Activated CD8-positive, alpha-beta T cell treated with anti-CD3 and anti-CD28 coated beads for 36 hours (primary cell): ENCODE results near the gene AGAP1. TPM values are rescaled to one million over a fixed set of nuclear protein-coding genes. Genes with fewer than 3 reads are reported as not detected.

ENCODE experiments used
- ATAC-seq: fragments of 200-7000 bp; cut with Tn5 transposase; one replicate; pipeline ENCODE4 v1.10.0; 2021; ENCODE audit warnings: mild to moderate bottlenecking, moderate library complexity
- CTCF ChIA-PET: fragments of 350-600 bp; sonication (Branson Sonifier 250); formaldehyde crosslinking; loops from one replicate; lab custom pipeline; 2021; ENCODE audit warnings: antibody characterized with exemption; lab: Charles Lee
- POLR2A ChIA-PET: fragments of 350-600 bp; sonication (Branson Sonifier 250); formaldehyde crosslinking; loops from one replicate; lab custom pipeline; 2021; ENCODE audit warnings: antibody characterized with exemption; lab: Charles Lee
- DNase-seq: peaks from one replicate; pipeline ENCODE4 v3.0.0-alpha.2; 2020
- H3K27ac Mint-ChIP-seq: one replicate; pipeline ENCODE4 v1.8.0; 2021; ENCODE audit warnings: mild to moderate bottlenecking, mixed read lengths
- H3K27me3 Mint-ChIP-seq: one replicate; pipeline ENCODE4 v1.8.0; 2021; ENCODE audit warnings: mixed read lengths
- H3K36me3 Mint-ChIP-seq: one replicate; pipeline ENCODE4 v1.8.0; 2021; ENCODE audit warnings: low read depth, mixed read lengths
- H3K4me1 Mint-ChIP-seq: one replicate; pipeline ENCODE4 v1.8.0; 2021; ENCODE audit warnings: low read depth, mixed read lengths
- H3K4me3 Mint-ChIP-seq: one replicate; pipeline ENCODE4 v1.8.0; 2021; ENCODE audit warnings: mild to moderate bottlenecking, moderate library complexity, mixed read lengths
- H3K9me3 Mint-ChIP-seq: one replicate; pipeline ENCODE4 v1.8.0; 2021; ENCODE audit warnings: mixed read lengths
- intact Hi-C: fragments of 100-400 bp; cut with micrococcal nuclease; formaldehyde crosslinking; loops from one replicate; pipeline ENCODE4 v1.10.0; 2022
- total RNA-seq, 2 experiments: library from RNA; stranded (reverse); gene quantifications; one replicate each; pipeline ENCODE4 v1.2.3, GENCODE V29; 2021
- TF ChIP-seq, protein P1 (sequence below): fragments of 200-600 bp; IDR thresholded peaks from one replicate; pipeline ENCODE4 v1.8.0; 2022; ENCODE audit warnings: antibody characterized with exemption, mild to moderate bottlenecking

Gene AGAP1
- total RNA-seq, 2 experiments from 2014 or later, result 2.5 to 2.9 TPM

DNA sequence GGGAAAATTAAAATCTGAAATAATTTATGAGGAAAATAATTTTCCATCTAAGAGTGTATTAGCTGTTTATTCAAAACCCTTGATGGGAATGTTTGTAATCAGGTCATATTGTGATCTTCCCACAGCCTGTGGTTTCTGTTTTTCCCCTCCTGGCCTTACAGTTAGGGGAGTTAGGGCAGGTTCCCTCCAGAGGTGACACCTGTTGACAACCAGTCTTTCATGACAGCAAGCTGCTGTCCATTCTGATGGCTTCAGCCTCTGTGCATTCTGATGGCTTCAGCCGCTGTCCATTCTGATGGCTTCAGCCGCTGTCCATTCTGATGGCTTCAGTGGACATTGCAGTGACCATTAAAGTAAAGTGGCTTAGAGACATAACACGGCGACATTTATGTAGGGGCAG, 346.1 kb downstream of the AGAP1 start:
- Mint-ChIP-seq H3K4me3 (no peak overlapping the region), H3K27me3 (peaks cover 1% of the 10 kb centered on the region), H3K36me3 (no peaks in the 10 kb centered on the region), H3K27ac (no peak overlapping the region), H3K4me1 (no peaks in the 10 kb centered on the region), H3K9me3 (no peaks in the 10 kb centered on the region)
- DNase-seq (no peak), ATAC-seq (no peak)
- intact Hi-C loops, result no loop called here
- ChIA-PET CTCF (no interaction called here), POLR2A (no interaction called here)
- TF ChIP-seq, protein P1, sequence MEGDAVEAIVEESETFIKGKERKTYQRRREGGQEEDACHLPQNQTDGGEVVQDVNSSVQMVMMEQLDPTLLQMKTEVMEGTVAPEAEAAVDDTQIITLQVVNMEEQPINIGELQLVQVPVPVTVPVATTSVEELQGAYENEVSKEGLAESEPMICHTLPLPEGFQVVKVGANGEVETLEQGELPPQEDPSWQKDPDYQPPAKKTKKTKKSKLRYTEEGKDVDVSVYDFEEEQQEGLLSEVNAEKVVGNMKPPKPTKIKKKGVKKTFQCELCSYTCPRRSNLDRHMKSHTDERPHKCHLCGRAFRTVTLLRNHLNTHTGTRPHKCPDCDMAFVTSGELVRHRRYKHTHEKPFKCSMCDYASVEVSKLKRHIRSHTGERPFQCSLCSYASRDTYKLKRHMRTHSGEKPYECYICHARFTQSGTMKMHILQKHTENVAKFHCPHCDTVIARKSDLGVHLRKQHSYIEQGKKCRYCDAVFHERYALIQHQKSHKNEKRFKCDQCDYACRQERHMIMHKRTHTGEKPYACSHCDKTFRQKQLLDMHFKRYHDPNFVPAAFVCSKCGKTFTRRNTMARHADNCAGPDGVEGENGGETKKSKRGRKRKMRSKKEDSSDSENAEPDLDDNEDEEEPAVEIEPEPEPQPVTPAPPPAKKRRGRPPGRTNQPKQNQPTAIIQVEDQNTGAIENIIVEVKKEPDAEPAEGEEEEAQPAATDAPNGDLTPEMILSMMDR, result no peak

DNA sequence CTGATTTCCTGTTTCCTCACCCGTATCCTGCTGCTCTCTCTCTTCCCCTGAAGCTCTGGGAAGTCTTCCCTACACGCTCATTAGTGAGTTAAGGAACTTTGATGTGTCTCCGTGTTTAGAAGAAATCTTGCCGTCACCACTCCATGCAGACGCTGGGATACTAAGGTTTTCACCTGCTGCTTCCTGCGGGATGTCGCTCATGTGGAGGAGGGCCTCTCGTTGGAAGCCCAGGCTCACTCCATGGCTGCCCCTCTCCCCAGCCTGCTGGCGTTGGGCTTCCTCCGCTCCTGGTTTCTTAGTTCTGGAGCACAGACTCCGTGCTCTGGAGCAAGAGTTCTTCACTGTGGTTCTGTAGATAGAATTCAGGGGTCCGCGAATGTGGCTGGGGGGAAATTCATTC, 348.0 kb downstream of the AGAP1 start:
- ChIA-PET POLR2A (no interaction called here), CTCF (no interaction called here)
- Mint-ChIP-seq H3K4me3 (no peak overlapping the region), H3K36me3 (no peaks in the 10 kb centered on the region), H3K27ac (no peak overlapping the region), H3K27me3 (no peaks in the 10 kb centered on the region), H3K9me3 (no peaks in the 10 kb centered on the region), H3K4me1 (no peaks in the 10 kb centered on the region)
- DNase-seq (no peak), ATAC-seq (no peak)
- TF ChIP-seq, protein P1, result no peak
- intact Hi-C loops, result no loop called here

DNA sequence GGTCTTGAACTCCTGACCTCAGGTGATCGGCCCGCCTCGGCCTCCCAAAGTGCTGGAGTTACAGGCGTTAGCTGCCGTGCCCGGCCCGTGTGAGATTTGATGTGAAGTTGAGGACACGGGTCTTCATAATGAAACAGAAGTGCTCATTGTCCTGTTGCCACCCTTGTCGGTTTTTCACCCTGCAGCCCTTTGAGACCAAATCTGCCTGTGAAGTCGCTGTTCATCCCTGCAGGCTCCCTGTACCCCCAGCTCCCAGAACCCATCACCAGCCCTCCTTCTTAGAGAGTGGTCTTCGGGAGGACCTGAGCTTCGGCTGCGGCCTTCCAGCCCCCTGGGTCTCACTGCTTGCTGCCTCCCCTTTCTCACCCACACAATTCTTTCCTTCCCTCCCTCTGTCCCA, 349.1 kb downstream of the AGAP1 start:
- Mint-ChIP-seq H3K4me1 (no peaks in the 10 kb centered on the region), H3K4me3 (no peak overlapping the region), H3K36me3 (no peaks in the 10 kb centered on the region), H3K27ac (no peak overlapping the region), H3K9me3 (no peaks in the 10 kb centered on the region), H3K27me3 (no peaks in the 10 kb centered on the region)
- TF ChIP-seq, protein P1, result no peak
- POLR2A ChIA-PET, result no interaction called here
- ATAC-seq (no peak), DNase-seq (no peak)
- CTCF ChIA-PET, result no interaction called here
- intact Hi-C loops, result no loop called here

DNA sequence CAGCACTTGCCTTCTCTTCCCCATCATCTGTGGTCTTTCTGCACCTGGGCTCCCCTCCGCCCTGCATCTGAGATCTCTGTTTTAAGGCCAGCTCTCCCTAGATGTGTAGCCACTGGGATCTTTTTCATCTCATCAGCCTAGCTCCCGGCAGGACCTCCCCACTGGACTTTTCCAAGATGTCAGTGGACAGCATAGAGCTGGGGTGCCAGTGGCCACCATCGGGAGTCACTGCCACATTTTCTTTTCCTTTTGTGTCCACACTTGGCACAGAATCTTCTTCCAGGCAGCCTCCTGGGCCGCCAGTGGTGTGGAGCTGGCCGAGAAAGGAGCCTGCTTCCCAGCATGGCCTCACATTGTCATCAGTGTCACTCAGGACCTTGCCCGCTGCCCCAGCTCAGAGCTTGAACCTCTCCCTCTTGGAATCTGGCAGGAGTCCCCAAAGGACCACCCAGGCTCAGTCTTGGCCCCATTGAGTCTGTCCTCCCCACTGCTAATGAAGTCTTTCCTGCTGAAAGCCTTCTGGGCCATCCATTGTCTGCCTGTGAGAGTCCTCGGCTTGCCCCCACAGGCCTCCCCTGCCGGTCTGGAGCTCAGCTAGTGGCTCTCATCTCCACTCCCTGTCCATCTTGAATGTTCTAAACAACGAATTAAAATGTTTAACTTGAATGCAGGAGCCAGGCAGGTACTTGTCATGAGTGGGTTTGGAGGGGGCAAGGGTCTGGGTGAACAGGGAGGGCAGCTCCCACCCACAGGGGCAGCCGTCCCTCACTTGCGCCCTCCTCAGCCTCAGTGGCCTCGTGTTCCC, 349.9 kb downstream of the AGAP1 start:
- ATAC-seq (no peak), DNase-seq (no peak)
- H3K4me3 Mint-ChIP-seq, result no peak overlapping the region
- ChIA-PET POLR2A (no interaction called here), CTCF (no interaction called here)
- TF ChIP-seq, protein P1, result no peak
- H3K27ac Mint-ChIP-seq, result no peak overlapping the region
- no peaks in the 10 kb centered on the region for H3K36me3 Mint-ChIP-seq
- no peaks in the 10 kb centered on the region for H3K9me3 Mint-ChIP-seq
- intact Hi-C loops, result no loop called here
- no peaks in the 10 kb centered on the region for H3K4me1 Mint-ChIP-seq
- no peaks in the 10 kb centered on the region for H3K27me3 Mint-ChIP-seq

DNA sequence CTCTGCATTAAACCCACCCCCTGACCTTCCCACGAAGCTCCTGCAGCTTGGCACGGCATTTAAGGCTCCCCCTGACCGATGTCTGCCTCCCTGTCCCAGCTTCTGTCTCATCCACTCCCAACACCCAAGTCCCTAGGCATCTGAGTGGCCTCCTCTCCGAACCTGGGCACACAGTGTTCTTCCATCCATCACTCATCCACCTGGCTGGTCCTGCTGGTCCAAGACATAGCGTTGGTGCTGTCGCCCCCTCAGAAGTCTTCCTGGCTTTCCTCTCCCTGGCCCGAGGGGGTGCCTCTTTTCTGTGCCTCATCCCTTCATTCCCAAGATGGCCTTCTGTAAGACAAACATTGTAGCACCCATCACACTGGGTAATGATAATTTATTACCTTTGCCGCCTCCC, 350.7 kb downstream of the AGAP1 start:
- ChIA-PET CTCF (no interaction called here), POLR2A (no interaction called here)
- Mint-ChIP-seq H3K36me3 (no peaks in the 10 kb centered on the region), H3K27me3 (no peaks in the 10 kb centered on the region), H3K4me3 (no peak overlapping the region), H3K4me1 (no peaks in the 10 kb centered on the region), H3K27ac (no peak overlapping the region), H3K9me3 (no peaks in the 10 kb centered on the region)
- ATAC-seq (no peak), DNase-seq (no peak)
- intact Hi-C loops, result no loop called here
- TF ChIP-seq, protein P1, result no peak
